Fibroblast of lung (primary cell): ENCODE results near the gene COX14. TPM values are rescaled to one million over a fixed set of nuclear protein-coding genes. Genes with fewer than 3 reads are reported as not detected.

Experiments
- DNase-seq, 2 donors: peaks; one replicate each; pipeline versions ENCODE4 v3.0.0 to v3.0.0-alpha.2; 2010; ENCODE audit warnings: low read depth in 2 of 2
- H2AFZ ChIP-seq: 2 replicates; pipeline ENCODE4 v1.5.1; 2012; ENCODE audit warnings: low read length, control low read depth, inconsistent platforms
- H3K27ac ChIP-seq: 2 replicates; pipeline ENCODE4 v1.5.1; 2011; ENCODE audit warnings: low read length, control low read depth; ENCODE audit not compliant: insufficient read depth
- H3K27me3 ChIP-seq: 2 replicates; pipeline ENCODE4 v1.5.1; 2011; ENCODE audit warnings: mild to moderate bottlenecking, low read length; ENCODE audit not compliant: control insufficient read depth, insufficient read depth
- H3K36me3 ChIP-seq: 2 replicates; pipeline ENCODE4 v1.5.1; 2011; ENCODE audit warnings: low read length; ENCODE audit not compliant: control insufficient read depth, insufficient read depth
- H3K4me1 ChIP-seq: 2 replicates; pipeline ENCODE4 v1.5.1; 2011; ENCODE audit warnings: low read length; ENCODE audit not compliant: control insufficient read depth, insufficient read depth; ENCODE audit errors: extremely low read depth
- H3K4me2 ChIP-seq: 2 replicates; pipeline ENCODE4 v1.5.1; 2011; ENCODE audit warnings: low read length, control low read depth; ENCODE audit not compliant: insufficient read depth; ENCODE audit errors: extremely low read depth
- H3K4me3 ChIP-seq, 4 experiments: fragments of 200-600 bp in 1 of 4; sonication (generic) in 1 of 4; replicated peaks in 1 of 4; 2 replicates each; pipeline ENCODE4 v1.5.1; 2011 to 2016; ENCODE audit warnings: low read length in 4 of 4, low read depth in 3 of 4, mild to moderate bottlenecking in 3 of 4, control low read depth in 2 of 4, inconsistent platforms in 1 of 4, mixed read lengths in 1 of 4; ENCODE audit not compliant: insufficient read depth in 1 of 4; ENCODE audit errors: control extremely low read depth in 1 of 4
- H3K79me2 ChIP-seq: 2 replicates; pipeline ENCODE4 v1.5.1; 2012; ENCODE audit warnings: mild to moderate bottlenecking, low read length, inconsistent platforms; ENCODE audit not compliant: control insufficient read depth, insufficient read depth
- H3K9ac ChIP-seq: 2 replicates; pipeline ENCODE4 v1.5.1; 2011; ENCODE audit warnings: mild to moderate bottlenecking, low read length, control low read depth; ENCODE audit not compliant: insufficient read depth
- H3K9me3 ChIP-seq: 2 replicates; pipeline ENCODE4 v1.5.1; 2012; ENCODE audit warnings: low read depth, low read length; ENCODE audit not compliant: control insufficient read depth, insufficient read depth
- H4K20me1 ChIP-seq: 2 replicates; pipeline ENCODE4 v1.5.1; 2011; ENCODE audit warnings: low read length; ENCODE audit not compliant: control insufficient read depth, insufficient read depth; ENCODE audit errors: extremely low read depth
- EZH2 ChIP-seq: IDR thresholded peaks from 2 replicates; pipeline ENCODE4 v1.5.1; 2012; ENCODE audit warnings: low read length, control low read depth, mild to moderate bottlenecking; ENCODE audit errors: missing control alignments
- polyA plus RNA-seq, 2 donors: library from polyadenylated mRNA; depleted of rRNA in 1 of 2; stranded (reverse) in 1 of 2; unstranded in 1 of 2; fragments of >200 nt; gene quantifications; 2 replicates each; pipeline ENCODE4 v1.2.1, GENCODE V29; 2011 to 2012; ENCODE audit warnings: missing spikeins in 1 of 2
- total RNA-seq: library from RNA; depleted of rRNA; stranded (reverse); fragments of >200 nt; gene quantifications from 2 replicates; pipeline ENCODE4 v1.2.1, GENCODE V29; 2014
- TF ChIP-seq, protein P1 (sequence below), 2 donors: IDR thresholded peaks in 1 of 2; conservative IDR thresholded peaks in 1 of 2; 1 replicate in 1 of 2; 2 replicates in 1 of 2; pipeline ENCODE4 v1.5.1; 2011 to 2012; ENCODE audit warnings: low read length in 2 of 2, control low read depth in 1 of 2, inconsistent platforms in 1 of 2, low read depth in 1 of 2, mild to moderate bottlenecking in 1 of 2

Gene COX14
- total and polyA plus RNA-seq, 2 donors (not counting 1 experiment from before 2014, with no cell fraction given), result 55.3 to 57.1 TPM

DNA sequence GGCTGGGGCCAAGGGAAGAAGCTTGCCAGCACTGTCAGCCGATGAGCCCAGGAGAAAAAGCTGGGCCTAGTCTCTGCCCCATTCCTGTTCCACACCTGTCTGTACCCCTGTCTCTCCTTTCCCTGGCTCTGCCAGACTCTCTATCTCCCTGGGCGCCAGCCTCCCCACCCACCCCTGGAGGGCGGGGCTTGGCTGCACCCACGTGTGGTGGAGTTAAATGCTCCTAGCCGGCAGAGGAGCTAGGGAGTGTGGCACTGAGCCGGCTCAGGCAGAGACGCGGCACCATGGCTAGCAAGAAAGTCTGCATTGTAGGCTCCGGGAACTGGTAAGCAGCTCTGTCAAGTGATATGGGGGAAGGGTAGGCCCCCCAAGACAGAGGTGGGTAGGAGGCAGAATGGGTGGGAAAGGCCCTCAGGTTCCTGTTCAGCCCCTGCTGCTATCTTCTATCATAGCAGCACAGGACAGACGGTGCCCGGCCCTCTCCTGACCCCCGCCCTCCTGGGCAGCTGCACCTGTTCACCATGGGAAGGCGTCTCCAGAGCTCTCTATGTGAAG, 8.2 kb upstream of the COX14 start, which contains the start of gene GPD1:
TSS of gene GPD1 (plus strand) at position 242 of the 555 bp plus-strand sequence. CDS start at position 285, 43 bp downstream.
- H3K9ac ChIP-seq, result no peak within 1 kb of the TSS
- no peaks in the 10 kb centered on the region for H3K9me3 ChIP-seq
- H2AFZ ChIP-seq, result no peak within 1 kb of the TSS
- no peak within 1 kb of the TSS for H3K27ac ChIP-seq
- no peak within 1 kb of the TSS for H3K4me3 ChIP-seq
- no peak within 1 kb of the TSS for H3K4me2 ChIP-seq
- no peaks in the 10 kb centered on the region for H4K20me1 ChIP-seq
- TF ChIP-seq EZH2, result no peak
- TF ChIP-seq, protein P1, sequence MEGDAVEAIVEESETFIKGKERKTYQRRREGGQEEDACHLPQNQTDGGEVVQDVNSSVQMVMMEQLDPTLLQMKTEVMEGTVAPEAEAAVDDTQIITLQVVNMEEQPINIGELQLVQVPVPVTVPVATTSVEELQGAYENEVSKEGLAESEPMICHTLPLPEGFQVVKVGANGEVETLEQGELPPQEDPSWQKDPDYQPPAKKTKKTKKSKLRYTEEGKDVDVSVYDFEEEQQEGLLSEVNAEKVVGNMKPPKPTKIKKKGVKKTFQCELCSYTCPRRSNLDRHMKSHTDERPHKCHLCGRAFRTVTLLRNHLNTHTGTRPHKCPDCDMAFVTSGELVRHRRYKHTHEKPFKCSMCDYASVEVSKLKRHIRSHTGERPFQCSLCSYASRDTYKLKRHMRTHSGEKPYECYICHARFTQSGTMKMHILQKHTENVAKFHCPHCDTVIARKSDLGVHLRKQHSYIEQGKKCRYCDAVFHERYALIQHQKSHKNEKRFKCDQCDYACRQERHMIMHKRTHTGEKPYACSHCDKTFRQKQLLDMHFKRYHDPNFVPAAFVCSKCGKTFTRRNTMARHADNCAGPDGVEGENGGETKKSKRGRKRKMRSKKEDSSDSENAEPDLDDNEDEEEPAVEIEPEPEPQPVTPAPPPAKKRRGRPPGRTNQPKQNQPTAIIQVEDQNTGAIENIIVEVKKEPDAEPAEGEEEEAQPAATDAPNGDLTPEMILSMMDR (conservative IDR thresholded peaks at IDR 0.05 in 1 of 2, IDR thresholded peaks at IDR 0.05 in 1 of 2; ENCODE audit: low read depth in 1 of 2, low read length in 2 of 2), result no peak
- H3K79me2 ChIP-seq, result no peaks in the 10 kb centered on the region
- H3K4me1 ChIP-seq, result peaks cover 5% of the 10 kb centered on the region
- H3K27me3 ChIP-seq, result peaks cover 2% of the 10 kb centered on the region
- peaks cover 10% of the 10 kb centered on the region for H3K36me3 ChIP-seq
- DNase-seq, result peak; percentile 18 to 53

DNA sequence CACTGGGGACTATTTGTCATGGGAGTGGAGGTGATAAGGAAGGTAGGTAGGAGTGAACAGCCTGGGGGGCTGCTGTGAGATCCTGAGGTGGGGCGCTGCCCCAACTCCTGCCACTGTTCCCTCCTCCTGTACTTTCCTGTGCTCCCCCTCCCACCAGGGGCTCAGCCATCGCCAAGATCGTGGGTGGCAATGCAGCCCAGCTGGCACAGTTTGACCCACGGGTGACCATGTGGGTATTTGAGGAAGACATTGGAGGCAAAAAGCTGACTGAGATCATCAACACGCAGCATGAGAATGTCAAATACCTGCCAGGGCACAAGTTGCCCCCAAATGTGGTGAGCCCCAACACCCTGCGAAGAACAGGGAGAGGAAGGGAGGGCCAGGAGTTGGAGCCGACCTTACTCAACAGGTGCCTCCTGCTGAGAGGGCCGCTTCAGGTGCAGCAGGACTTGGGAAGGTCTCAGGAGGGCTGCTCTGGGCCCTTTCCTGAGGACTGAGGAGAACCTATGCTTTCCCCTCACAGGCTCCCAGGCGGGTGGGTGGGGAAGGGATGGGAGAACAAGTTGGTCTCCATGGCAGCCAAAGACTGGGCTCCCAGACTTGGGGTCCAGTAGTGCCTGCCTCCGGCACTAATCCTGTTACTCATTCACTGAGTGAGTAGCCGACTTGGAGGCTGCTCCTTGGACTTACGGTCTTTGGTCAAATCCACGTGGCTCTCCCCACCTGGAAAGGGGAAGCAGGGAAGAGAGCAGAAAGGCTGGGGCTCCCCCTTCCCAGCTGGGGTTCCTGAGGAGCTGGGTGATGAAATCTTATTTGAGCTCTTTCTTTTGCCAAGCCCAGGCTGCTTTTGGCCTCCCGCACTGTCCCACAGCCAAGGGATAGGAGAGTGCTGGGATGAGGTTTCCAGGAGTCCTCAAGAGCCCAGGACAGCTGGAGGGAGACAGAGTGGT, 7.3 kb upstream of the COX14 start:
- Histone ChIP-seq H3K4me2 (no peak overlapping the region), H3K27ac (no peak overlapping the region), H2AFZ (no peak overlapping the region), H3K9ac (no peak overlapping the region), H3K36me3 (peaks cover 5% of the 10 kb centered on the region), H3K79me2 (no peaks in the 10 kb centered on the region), H3K4me3 (no peak overlapping the region), H3K9me3 (no peaks in the 10 kb centered on the region), H3K27me3 (peaks cover 2% of the 10 kb centered on the region), H4K20me1 (no peaks in the 10 kb centered on the region), H3K4me1 (no peaks in the 10 kb centered on the region)
- DNase-seq, result no peak
- TF ChIP-seq EZH2, result no peak
- TF ChIP-seq, protein P1 (conservative IDR thresholded peaks at IDR 0.05 in 1 of 2, IDR thresholded peaks at IDR 0.05 in 1 of 2; ENCODE audit: low read depth in 1 of 2, low read length in 2 of 2), result no peak

DNA sequence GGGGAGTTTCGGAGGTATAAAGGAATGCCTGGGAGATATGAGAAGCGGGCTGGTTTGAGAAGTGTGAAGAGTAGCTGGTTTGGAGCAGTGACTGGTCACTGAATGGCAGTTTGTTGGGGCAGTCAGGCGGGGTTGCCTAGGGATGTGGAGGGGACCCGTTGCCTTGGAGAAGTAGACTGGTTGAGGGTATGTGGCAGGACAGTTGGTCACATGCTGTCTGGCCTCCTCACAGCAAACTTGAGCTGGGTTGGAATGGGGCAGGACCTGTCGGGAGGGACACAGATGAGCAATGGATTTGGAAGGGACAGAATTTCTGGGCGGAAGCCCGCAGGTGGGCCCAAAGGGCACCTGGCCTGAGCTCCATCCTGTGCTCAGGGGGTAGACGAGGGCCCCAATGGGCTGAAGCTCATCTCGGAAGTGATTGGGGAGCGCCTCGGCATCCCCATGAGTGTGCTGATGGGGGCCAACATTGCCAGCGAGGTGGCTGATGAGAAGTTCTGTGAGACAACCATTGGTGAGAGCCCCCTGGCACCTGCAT, 6.1 kb upstream of the COX14 start:
- Histone ChIP-seq H3K9me3 (no peaks in the 10 kb centered on the region), H3K4me3 (no peak overlapping the region), H3K79me2 (no peaks in the 10 kb centered on the region), H3K4me2 (no peak overlapping the region), H3K36me3 (no peaks in the 10 kb centered on the region), H3K9ac (no peak overlapping the region), H3K27me3 (peaks cover 2% of the 10 kb centered on the region), H2AFZ (no peak overlapping the region), H4K20me1 (no peaks in the 10 kb centered on the region), H3K27ac (no peak overlapping the region), H3K4me1 (peaks cover 9% of the 10 kb centered on the region)
- TF ChIP-seq, protein P1 (conservative IDR thresholded peaks at IDR 0.05 in 1 of 2, IDR thresholded peaks at IDR 0.05 in 1 of 2; ENCODE audit: low read depth in 1 of 2, low read length in 2 of 2), result no peak
- TF ChIP-seq EZH2, result no peak
- no peak for DNase-seq
